GM12878 (cell line): ENCODE data around the gene UBXN4.

Source experiments
- CHD2 ChIP-seq: IDR thresholded peaks from 2 replicates; pipeline ENCODE4 v1.6.1; 2011; ENCODE audit warnings: low read depth, low read length, improper control_type of control experiment, borderline replicate concordance
- RAD21 ChIP-seq: IDR thresholded peaks from 2 replicates; pipeline ENCODE4 v1.6.1; 2011; ENCODE audit warnings: mild to moderate bottlenecking, low read depth, low read length, moderate library complexity; ENCODE audit not compliant: insufficient read depth
- YY1 ChIP-seq: IDR thresholded peaks from 2 replicates; pipeline ENCODE4 v1.6.1; 2011; ENCODE audit warnings: low read depth, mild to moderate bottlenecking, low read length
- TF ChIP-seq, protein P1 (sequence below): IDR thresholded peaks from 2 replicates; pipeline ENCODE4 v1.6.1; 2012; ENCODE audit warnings: low read depth, low read length, improper control_type of control experiment
- TF ChIP-seq, protein P2 (sequence below), 3 experiments: IDR thresholded peaks in 2 of 3; conservative IDR thresholded peaks in 1 of 3; 2 replicates each; pipeline ENCODE4 v1.5.1; 2011; ENCODE audit warnings: low read depth in 3 of 3, low read length in 3 of 3, mild to moderate bottlenecking in 3 of 3, control low read depth in 2 of 3, moderate library complexity in 2 of 3, inconsistent platforms in 1 of 3, mixed read lengths in 1 of 3; ENCODE audit not compliant: control insufficient read depth in 2 of 3, insufficient read depth in 1 of 3; ENCODE audit errors: extremely low read depth in 1 of 3

DNA sequence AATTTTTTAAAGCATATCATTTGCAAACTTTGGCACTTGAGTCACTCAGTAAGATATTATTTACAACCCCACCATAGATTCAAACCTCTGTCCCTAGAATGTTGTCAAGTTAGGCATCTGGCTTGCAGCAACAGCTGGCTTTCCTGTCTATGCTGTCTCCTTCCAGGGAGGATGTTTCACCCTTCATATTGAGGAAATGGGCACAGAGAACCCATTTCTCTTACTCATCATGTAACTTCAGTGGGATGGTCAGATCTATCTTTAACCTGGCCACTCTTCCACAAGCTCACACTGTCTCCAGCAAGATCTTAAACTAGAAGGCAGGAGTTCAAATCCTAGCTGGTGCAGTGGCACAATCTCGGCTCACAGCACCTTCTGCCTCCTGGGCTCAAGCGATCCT, 79.5 kb downstream of the UBXN4 start:
- TF ChIP-seq, protein P1, sequence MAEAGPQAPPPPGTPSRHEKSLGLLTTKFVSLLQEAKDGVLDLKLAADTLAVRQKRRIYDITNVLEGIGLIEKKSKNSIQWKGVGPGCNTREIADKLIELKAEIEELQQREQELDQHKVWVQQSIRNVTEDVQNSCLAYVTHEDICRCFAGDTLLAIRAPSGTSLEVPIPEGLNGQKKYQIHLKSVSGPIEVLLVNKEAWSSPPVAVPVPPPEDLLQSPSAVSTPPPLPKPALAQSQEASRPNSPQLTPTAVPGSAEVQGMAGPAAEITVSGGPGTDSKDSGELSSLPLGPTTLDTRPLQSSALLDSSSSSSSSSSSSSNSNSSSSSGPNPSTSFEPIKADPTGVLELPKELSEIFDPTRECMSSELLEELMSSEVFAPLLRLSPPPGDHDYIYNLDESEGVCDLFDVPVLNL, result no peak
- TF ChIP-seq RAD21 (no peak), CHD2 (no peak), YY1 (no peak)
- TF ChIP-seq, protein P2, sequence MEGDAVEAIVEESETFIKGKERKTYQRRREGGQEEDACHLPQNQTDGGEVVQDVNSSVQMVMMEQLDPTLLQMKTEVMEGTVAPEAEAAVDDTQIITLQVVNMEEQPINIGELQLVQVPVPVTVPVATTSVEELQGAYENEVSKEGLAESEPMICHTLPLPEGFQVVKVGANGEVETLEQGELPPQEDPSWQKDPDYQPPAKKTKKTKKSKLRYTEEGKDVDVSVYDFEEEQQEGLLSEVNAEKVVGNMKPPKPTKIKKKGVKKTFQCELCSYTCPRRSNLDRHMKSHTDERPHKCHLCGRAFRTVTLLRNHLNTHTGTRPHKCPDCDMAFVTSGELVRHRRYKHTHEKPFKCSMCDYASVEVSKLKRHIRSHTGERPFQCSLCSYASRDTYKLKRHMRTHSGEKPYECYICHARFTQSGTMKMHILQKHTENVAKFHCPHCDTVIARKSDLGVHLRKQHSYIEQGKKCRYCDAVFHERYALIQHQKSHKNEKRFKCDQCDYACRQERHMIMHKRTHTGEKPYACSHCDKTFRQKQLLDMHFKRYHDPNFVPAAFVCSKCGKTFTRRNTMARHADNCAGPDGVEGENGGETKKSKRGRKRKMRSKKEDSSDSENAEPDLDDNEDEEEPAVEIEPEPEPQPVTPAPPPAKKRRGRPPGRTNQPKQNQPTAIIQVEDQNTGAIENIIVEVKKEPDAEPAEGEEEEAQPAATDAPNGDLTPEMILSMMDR (IDR thresholded peaks at IDR 0.05 in 2 of 3, conservative IDR thresholded peaks at IDR 0.05 in 1 of 3; ENCODE audit: control insufficient read depth in 2 of 3, extremely low read depth in 1 of 3, insufficient read depth in 1 of 3, low read depth in 3 of 3, low read length in 3 of 3), result no peak
